ENCODE data around the gene CDC14A.

DNA sequence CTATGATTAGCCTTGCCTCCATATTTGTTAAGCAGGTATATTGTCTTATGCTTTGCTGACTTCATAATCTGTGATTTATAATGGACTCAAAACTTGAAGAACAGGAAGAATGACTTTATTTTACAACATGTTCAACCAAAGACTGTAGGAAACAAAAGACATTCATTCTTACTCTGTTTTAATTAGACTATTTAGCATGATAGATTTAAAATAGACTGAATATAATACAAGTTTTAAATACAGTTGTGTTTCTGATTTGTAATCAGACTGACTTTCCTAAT is 63.1 kb downstream of the CDC14A start:
- TF ChIP-seq POLR2A (IDR thresholded peaks at IDR 0.05; ENCODE audit: low read depth, low read length) (no peak), POU2F2 (IDR thresholded peaks at IDR 0.05; ENCODE audit: low read depth, low read length) (no peak), TAF1 (IDR thresholded peaks at IDR 0.05; ENCODE audit: low read depth, low read length) (no peak), POLR2AphosphoS5 (IDR thresholded peaks at IDR 0.05; ENCODE audit: low read depth, low read length) (no peak)

Measured in GM12891 (cell line).